Activated naive CD8-positive, alpha-beta T cell (primary cell): Measurements from ENCODE around the gene BRAF.
"Not testable (repeated sequence)": the region's sequence is repeated elsewhere in the genome, so short reads cannot be mapped to it uniquely, and the experiment has no call there.

Source experiments
- H3K27ac Mint-ChIP-seq: one replicate; pipeline ENCODE4 v1.8.0; 2021; ENCODE audit warnings: mixed read lengths
- H3K27me3 Mint-ChIP-seq: one replicate; pipeline ENCODE4 v1.8.0; 2021; ENCODE audit warnings: mixed read lengths
- H3K36me3 Mint-ChIP-seq: one replicate; pipeline ENCODE4 v1.8.0; 2021; ENCODE audit warnings: mixed read lengths
- H3K4me1 Mint-ChIP-seq: one replicate; pipeline ENCODE4 v1.8.0; 2021; ENCODE audit warnings: low read depth, mixed read lengths
- H3K4me3 Mint-ChIP-seq: one replicate; pipeline ENCODE4 v1.8.0; 2021; ENCODE audit warnings: mild to moderate bottlenecking, mixed read lengths
- H3K9me3 Mint-ChIP-seq: one replicate; pipeline ENCODE4 v1.8.0; 2021; ENCODE audit warnings: low read depth, mixed read lengths

The BRAF gene

DNA sequence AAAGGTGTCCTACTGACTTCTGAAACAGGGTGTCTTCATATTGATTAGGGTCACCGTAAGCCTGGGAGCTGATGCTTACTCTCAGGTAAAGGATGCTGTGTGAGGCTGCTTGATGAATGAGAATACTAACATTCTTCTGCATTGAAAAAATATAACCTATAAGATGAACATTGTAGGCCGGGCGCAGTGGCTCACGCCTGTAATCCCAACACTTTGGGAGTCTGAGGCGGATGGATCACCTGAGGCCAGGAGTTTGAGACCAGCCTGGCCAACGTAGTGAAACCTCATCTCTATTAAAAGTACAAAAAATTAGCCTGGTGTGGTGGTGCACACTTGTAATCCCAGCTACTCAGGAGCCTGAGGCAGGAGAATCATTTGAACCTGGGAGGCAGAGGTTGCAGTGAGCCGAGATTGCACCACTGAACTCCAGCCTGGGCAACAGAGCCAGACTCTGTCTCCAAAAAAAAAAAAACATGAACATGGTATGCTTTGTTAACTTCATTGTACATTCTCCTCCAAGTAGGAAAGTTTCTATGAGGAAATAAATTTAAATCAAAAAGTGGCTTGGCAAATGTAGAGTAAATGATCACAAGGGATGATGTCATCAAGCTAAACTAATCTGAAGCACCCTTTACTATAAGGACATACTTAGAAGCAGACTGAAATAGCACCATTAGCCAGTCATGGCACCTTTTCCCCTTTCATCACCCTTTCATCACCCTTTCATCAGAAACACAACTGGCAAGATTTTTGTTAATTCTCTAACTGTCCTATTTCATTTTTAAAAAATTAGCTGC, 1.5 kb upstream of the BRAF start:
- Mint-ChIP-seq H3K4me3 (peak overlapping the region; percentile 49), H3K27me3 (no peaks in the 10 kb centered on the region), H3K9me3 (peaks cover 7% of the 10 kb centered on the region), H3K27ac (no peak overlapping the region), H3K36me3 (peaks cover 2% of the 10 kb centered on the region), H3K4me1 (peaks cover 12% of the 10 kb centered on the region)

DNA sequence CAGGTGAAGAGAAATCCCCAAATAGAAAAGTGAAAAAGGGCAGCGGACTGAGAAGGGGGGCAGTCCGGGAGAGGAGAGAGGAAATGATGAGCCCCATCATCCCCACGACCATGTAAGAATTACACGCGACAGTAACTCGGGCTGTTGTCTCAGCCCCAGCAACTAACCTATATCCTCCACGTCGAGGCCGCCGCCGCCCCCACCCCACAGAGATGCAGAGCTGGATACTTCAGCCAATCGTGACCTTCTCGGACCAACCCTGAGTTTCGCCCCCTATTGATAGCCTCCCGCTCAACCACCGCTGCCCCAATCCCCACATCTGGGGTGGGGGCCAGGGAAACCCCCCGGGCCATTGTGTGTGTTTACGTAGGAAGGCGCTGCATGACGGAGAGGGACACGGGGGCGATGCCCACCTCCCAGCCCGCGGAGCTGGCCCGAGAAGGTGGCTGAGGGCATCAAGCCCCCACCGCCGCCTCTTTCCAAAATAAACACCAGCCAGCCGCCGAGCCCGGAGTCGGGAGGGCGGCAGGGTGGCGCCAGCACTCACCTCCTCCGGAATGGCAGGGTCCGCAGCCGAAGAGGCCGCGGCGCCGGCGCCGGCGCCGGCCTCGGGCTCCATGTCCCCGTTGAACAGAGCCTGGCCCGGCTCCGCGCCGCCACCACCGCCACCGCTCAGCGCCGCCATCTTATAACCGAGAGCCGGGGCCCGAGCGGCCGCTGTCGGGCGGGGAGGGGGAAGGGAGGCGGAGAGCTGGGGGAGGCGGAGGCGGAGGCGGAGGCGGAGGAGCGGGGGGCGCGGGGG, 509 bp downstream of the BRAF start:
- Mint-ChIP-seq H3K4me1 (peaks cover 31% of the 10 kb centered on the region), H3K27me3 (no peaks in the 10 kb centered on the region), H3K27ac (no peak overlapping the region), H3K4me3 (no peak overlapping the region), H3K36me3 (peaks cover 2% of the 10 kb centered on the region), H3K9me3 (peaks cover 7% of the 10 kb centered on the region)

DNA sequence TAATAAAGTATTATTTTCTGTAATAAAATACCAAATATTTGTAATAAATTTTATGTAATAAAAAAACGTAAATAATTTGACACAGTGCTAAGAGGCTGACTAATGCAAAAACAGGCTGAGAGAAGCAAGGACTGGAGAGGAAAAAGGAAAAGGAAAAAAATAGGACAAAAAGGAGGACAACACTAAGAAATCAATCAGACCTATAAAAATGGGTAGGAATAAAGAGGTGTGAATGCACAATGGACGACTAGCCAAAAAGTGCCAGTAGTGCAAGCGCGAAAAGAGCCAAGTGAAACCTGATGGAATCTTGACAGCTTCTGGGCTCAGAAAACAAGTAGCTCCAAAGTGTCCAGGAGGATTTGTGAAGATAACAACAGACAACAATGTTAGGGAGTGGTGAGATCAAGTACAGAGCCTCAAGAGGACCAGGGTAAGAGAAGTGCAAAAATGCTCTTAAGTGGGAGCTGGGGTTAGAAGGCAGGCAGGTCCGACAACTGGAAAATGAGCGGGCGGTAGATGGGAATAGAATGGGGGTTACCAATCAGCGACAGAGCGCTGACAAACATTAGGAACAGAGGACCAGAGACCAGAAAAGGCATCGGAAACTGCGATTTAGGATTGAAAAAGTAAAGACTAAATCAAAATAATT, 1.2 kb downstream of the BRAF start:
- H3K27me3 Mint-ChIP-seq: no peaks in the 10 kb centered on the region
- peaks cover 7% of the 10 kb centered on the region for H3K9me3 Mint-ChIP-seq
- H3K36me3 Mint-ChIP-seq: peaks cover 2% of the 10 kb centered on the region

DNA sequence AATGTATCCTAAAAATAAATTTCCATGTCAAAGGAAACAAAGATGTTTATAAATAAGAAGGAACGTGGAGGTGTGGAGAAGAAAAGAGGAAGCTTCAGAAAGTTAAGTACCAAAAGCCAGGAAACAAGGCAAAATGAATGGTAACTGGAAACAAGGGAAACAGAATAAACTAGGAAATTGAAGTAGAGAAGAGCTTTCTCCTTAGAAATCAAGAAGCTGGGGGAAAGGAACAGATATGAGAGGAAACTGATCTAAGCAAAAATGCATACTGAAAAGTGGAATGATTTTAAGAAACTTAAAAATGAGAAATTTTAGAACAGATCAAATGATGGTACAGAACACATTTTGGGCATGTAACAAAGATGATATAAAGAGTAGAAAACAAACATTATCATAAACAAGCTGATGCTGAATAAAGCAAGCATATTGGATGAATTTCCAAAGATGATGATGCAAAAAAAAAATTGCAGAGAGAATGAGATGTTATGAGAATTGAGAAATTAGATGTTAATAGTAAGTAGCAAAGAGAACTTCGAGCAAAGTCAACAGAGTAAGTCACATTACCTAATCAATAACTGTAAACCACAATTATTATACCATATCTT, 1.9 kb downstream of the BRAF start:
- peaks cover 4% of the 10 kb centered on the region for H3K9me3 Mint-ChIP-seq
- no peaks in the 10 kb centered on the region for H3K27me3 Mint-ChIP-seq
- H3K4me1 Mint-ChIP-seq: peaks cover 39% of the 10 kb centered on the region
- peaks cover 4% of the 10 kb centered on the region for H3K36me3 Mint-ChIP-seq
- no peak overlapping the region for H3K4me3 Mint-ChIP-seq
- no peak overlapping the region for H3K27ac Mint-ChIP-seq

More for the DNA sequence above, 1.2 kb downstream of the BRAF start:
- H3K4me3 Mint-ChIP-seq: no peak overlapping the region
- H3K27ac Mint-ChIP-seq: no peak overlapping the region
- peaks cover 33% of the 10 kb centered on the region for H3K4me1 Mint-ChIP-seq

DNA sequence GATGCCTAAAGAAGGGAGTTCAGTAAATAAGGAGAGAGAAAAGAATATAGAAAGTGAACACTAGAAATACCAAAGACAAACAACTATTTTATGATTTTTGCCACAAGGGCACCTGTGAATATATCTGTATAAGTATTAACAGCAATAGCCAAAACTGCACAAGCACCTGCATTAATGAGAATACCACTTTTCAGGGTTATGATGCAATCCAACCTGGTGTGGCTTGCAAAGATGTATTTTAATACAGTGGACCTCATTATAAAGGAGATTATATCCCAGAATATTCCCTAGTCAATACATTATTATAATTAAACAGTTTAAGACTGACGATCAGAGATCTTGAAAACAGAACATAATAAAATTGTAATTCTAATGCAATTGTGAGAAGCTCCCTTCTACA, 4.0 kb downstream of the BRAF start:
- H3K4me3 Mint-ChIP-seq: peak overlapping the region; percentile 21
- peaks cover 6% of the 10 kb centered on the region for H3K36me3 Mint-ChIP-seq
- H3K27ac Mint-ChIP-seq: no peak overlapping the region
- H3K9me3 Mint-ChIP-seq: no peaks in the 10 kb centered on the region
- H3K4me1 Mint-ChIP-seq: peaks cover 57% of the 10 kb centered on the region
- no peaks in the 10 kb centered on the region for H3K27me3 Mint-ChIP-seq

DNA sequence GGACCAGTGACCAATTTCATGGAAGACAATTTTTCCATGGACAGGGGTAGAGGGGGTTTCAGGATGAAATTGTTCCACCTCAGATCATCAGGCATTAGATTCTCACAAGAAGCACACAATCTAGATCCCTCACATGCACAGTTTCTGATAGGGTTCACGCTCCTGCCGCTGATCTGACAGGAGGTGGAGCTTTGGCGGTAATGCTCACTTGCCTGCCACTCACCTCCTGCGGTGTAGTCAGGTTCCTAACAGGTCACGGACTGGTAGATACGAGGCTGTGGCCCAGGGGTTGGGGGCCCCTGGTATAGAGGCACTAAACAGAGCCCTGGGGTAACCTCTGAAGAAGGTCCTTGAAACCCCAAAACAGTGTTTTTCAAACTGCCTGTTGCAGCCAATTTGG, 6.5 kb downstream of the BRAF start:
- Mint-ChIP-seq H3K4me3 (no peak overlapping the region), H3K27ac (no peak overlapping the region), H3K4me1 (peaks cover 59% of the 10 kb centered on the region)

DNA sequence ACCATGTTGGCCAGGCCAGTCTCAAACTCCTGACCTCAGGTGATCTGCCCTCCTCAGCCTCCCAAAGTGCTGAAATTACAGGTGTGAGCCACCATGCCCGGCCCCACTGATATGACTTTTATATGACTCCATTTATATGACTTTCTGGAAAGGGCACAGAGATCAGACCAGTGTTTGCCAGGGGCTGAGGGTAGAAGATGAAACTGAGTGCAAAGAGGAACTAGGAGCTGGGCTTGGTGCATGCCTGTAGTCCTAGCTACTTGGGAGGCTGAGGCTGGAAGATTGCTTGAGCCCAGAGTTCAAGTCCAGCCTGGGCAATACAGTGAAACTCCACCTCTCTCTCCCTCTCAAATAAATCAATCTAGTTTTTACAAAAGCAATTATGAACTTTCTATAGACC, 7.5 kb downstream of the BRAF start:
- H3K4me1 Mint-ChIP-seq: peaks cover 65% of the 10 kb centered on the region
- H3K4me3 Mint-ChIP-seq: no peak overlapping the region
- H3K36me3 Mint-ChIP-seq: peaks cover 6% of the 10 kb centered on the region
- H3K9me3 Mint-ChIP-seq: no peaks in the 10 kb centered on the region
- H3K27me3 Mint-ChIP-seq: no peaks in the 10 kb centered on the region
- H3K27ac Mint-ChIP-seq: no peak overlapping the region

More for the DNA sequence above, 6.5 kb downstream of the BRAF start:
- H3K36me3 Mint-ChIP-seq: peaks cover 6% of the 10 kb centered on the region
- H3K27me3 Mint-ChIP-seq: no peaks in the 10 kb centered on the region
- no peaks in the 10 kb centered on the region for H3K9me3 Mint-ChIP-seq

DNA sequence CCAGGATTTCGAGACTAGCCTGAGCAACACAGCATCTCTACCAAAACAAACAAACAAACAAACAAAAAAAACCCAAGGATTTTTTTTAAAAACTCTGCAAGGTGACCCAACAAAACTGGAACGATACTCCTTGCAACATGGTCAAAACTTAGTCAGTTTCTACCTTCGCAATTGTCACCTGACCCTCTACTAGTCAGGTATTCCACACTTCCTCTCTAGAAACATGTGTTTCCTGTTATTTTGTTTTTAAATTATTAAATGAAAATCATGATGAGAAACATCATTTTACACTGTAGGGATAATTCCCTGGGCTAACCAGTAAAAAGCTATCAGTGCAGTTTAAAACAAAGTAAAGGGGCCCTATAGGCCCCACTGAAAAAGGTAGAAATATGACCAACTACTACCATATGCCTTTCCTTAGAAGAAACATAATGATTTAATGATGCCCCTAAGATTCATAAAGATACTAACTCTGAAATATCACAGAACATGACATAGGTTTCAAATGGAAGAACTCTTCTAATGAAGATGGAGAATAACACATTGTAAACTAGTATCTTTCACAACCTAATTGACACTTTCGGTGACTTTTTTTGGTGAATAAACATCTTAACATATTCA, 8.7 kb downstream of the BRAF start:
- no peaks in the 10 kb centered on the region for H3K9me3 Mint-ChIP-seq
- H3K27me3 Mint-ChIP-seq: no peaks in the 10 kb centered on the region
- H3K36me3 Mint-ChIP-seq: peaks cover 6% of the 10 kb centered on the region
- peak overlapping the region; percentile 8 for H3K27ac Mint-ChIP-seq
- peaks cover 71% of the 10 kb centered on the region for H3K4me1 Mint-ChIP-seq
- no peak overlapping the region for H3K4me3 Mint-ChIP-seq

DNA sequence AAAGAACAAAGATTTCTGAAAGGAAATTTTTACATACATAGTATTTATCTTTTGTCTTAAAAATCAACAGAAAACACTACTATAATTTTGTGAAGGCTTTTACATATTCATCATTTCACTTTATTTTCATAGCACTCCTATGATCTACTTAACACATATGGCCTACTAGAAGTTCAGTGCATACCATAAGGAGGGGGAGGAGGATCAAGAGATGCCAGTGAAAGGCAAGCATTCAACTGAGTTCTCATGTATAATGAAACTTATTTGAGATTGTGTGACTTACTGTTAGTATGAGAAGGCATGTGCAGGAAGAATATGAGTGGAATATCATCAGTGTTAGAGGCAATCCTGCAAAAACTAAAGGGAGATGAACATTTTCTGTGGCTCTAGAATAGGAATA, 10.6 kb downstream of the BRAF start:
- Mint-ChIP-seq H3K27ac (no peak overlapping the region), H3K9me3 (no peaks in the 10 kb centered on the region)

DNA sequence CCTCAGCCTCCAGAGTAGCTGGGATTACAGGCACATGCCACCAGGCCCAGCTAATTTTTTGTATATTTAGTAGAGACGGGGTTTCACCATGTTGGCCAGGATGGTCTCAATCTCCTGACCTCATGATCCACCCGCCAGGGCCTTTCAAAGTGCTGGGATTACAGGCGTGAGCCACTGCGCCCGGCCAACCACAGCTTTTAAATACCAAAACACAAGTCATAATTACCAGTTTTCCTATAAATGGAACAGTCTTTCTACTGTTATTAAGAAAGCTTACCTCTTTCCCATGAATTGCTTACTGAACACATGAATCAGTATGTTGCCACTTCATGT, 11.2 kb downstream of the BRAF start:
- not testable (repeated sequence) for H3K27ac Mint-ChIP-seq, H3K27me3 Mint-ChIP-seq, H3K4me3 Mint-ChIP-seq, H3K9me3 Mint-ChIP-seq
- Mint-ChIP-seq H3K36me3 (peaks cover 11% of the 10 kb centered on the region), H3K4me1 (peaks cover 63% of the 10 kb centered on the region)

More for the DNA sequence above, 10.6 kb downstream of the BRAF start:
- no peaks in the 10 kb centered on the region for H3K27me3 Mint-ChIP-seq
- peaks cover 63% of the 10 kb centered on the region for H3K4me1 Mint-ChIP-seq
- H3K4me3 Mint-ChIP-seq: no peak overlapping the region
- H3K36me3 Mint-ChIP-seq: peaks cover 10% of the 10 kb centered on the region

DNA sequence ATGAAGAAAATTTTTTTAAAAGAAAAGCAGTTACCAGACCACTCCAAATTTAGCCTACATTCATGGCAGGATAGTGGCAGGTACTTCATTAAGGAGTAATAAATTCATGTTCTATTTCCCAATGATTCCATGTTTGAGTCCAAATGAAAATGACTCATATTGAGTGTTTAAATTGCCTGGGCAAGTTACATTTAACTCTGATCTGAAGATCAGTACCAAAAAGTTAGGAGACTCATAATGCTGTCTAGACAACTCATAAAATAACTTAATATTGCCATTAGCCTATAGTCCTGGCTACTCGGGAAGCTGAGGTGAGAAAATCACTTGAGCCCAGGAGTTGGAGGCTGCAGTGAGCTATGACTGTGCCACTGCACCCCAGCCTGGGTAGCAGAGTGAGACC, 13.0 kb downstream of the BRAF start:
- H3K36me3 Mint-ChIP-seq: peaks cover 8% of the 10 kb centered on the region
- peaks cover 47% of the 10 kb centered on the region for H3K4me1 Mint-ChIP-seq
- no peaks in the 10 kb centered on the region for H3K27me3 Mint-ChIP-seq
- no peak overlapping the region for H3K27ac Mint-ChIP-seq
- H3K4me3 Mint-ChIP-seq: no peak overlapping the region
- no peaks in the 10 kb centered on the region for H3K9me3 Mint-ChIP-seq

DNA sequence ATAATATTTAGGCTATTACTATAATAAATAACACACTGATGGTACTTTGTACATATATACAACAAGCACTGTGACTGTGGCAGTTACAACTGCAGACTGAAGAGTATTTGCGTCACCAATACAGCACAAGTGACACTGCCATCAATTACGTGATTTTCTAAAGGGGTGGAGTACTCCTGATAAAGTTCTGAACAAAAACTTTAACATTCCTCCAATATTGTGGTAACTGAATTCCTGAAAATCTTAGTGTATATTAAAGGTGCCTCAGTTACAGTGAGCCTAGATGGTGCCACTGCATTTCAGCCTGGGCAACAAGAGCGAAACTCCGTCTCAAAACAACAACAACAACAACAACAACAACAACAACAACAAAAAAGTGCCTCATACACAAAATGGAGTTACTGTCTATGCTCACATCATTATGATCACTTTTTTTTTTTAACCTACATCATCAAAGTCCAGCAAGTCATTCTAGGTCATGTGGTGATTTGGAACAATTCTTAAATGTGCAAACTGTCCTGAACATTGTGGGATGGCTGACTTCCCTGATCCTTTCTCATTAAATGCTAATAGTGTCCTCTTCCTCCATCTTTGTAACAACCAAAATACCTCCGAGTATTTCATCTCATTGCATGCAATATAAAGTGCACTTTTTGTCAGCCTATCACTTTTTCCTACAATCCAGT, 15.1 kb downstream of the BRAF start:
- H3K36me3 Mint-ChIP-seq: peaks cover 7% of the 10 kb centered on the region
- no peak overlapping the region for H3K4me3 Mint-ChIP-seq
- peaks cover 48% of the 10 kb centered on the region for H3K4me1 Mint-ChIP-seq
- H3K9me3 Mint-ChIP-seq: no peaks in the 10 kb centered on the region
- H3K27ac Mint-ChIP-seq: no peak overlapping the region
- no peaks in the 10 kb centered on the region for H3K27me3 Mint-ChIP-seq

DNA sequence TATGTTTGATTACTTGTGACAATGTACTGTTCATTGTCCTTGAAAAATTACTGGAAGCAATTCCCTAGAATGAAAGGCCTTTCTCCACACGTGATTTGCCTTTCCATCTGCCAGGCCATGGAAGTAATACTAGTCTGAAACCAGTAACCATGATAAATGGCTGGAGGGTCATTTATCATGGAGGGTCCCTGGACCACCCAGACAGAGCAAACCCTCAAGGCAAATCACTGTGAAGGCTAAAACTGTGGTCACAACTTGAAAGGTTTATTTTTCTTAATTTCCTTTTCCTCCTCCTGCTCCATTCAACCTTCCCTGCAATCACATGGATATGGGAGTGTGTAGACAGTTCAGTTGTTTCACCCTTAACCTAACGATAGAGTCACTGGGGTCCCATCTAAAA, 16.4 kb downstream of the BRAF start:
- Mint-ChIP-seq H3K36me3 (peaks cover 8% of the 10 kb centered on the region), H3K27me3 (no peaks in the 10 kb centered on the region), H3K27ac (no peak overlapping the region), H3K4me3 (no peak overlapping the region), H3K9me3 (peaks cover 3% of the 10 kb centered on the region), H3K4me1 (peaks cover 52% of the 10 kb centered on the region)
